CD4-positive, alpha-beta T cell (primary cell): ENCODE measurements around the gene RFC2. TPM values are rescaled to one million over a fixed set of nuclear protein-coding genes. Genes with fewer than 3 reads are reported as not detected.
A peak's percentile ranks its signal among the peaks of the same experiment; 100 is the strongest.
"Not testable (repeated sequence)": the region's sequence is repeated elsewhere in the genome, so short reads cannot be mapped to it uniquely, and the experiment has no call there.

ENCODE experiments used
- ATAC-seq: fragments of 200-7000 bp; cut with Tn5 transposase; one replicate; pipeline ENCODE4 v1.10.0; 2022; ENCODE audit warnings: mild to moderate bottlenecking; ENCODE audit not compliant: poor library complexity
- CTCF ChIA-PET: fragments of 350-600 bp; sonication (Branson Sonifier 250); formaldehyde crosslinking; loops from one replicate; lab custom pipeline; 2021; ENCODE audit warnings: antibody characterized with exemption, inconsistent platforms; lab: Charles Lee
- POLR2A ChIA-PET: fragments of 350-600 bp; sonication (Branson Sonifier 250); formaldehyde crosslinking; loops from one replicate; lab custom pipeline; 2021; ENCODE audit warnings: antibody characterized with exemption, inconsistent platforms; lab: Charles Lee
- DNase-seq, 14 experiments: peaks; one replicate each; pipeline ENCODE4 v3.0.0-alpha.2; 2013 to 2020; ENCODE audit warnings: mixed read lengths in 2 of 14
- H3K27ac ChIP-seq, 2 donors: one replicate each; pipeline versions ENCODE4 v1.5.1 to v1.7.0; 2013; ENCODE audit warnings: low read length in 2 of 2, low read depth in 1 of 2, mild to moderate bottlenecking in 1 of 2
- H3K27me3 ChIP-seq, 2 experiments: 1 replicate in 1 of 2; 2 replicates in 1 of 2; pipeline versions ENCODE4 v1.6.1 to v1.7.0; 2013; ENCODE audit warnings: low read length in 2 of 2, control low read depth in 1 of 2, mild to moderate bottlenecking in 1 of 2, moderate library complexity in 1 of 2; ENCODE audit not compliant: insufficient read depth in 2 of 2, control insufficient read depth in 1 of 2
- H3K36me3 ChIP-seq: one replicate; pipeline ENCODE4 v1.6.1; 2013; ENCODE audit warnings: low read length, control low read depth; ENCODE audit not compliant: insufficient read depth
- H3K4me1 ChIP-seq: one replicate; pipeline ENCODE4 v1.6.1; 2013; ENCODE audit warnings: low read length, control low read depth; ENCODE audit not compliant: insufficient read depth
- H3K4me3 ChIP-seq: one replicate; pipeline ENCODE4 v1.5.1; 2013; ENCODE audit warnings: mild to moderate bottlenecking, low read length, moderate library complexity
- H3K9me3 ChIP-seq, 2 experiments: 1 replicate in 1 of 2; 2 replicates in 1 of 2; pipeline versions ENCODE4 v1.6.1 to v1.7.0; 2013; ENCODE audit warnings: low read length in 2 of 2, mild to moderate bottlenecking in 2 of 2, control low read depth in 1 of 2, moderate library complexity in 1 of 2; ENCODE audit not compliant: control insufficient read depth in 1 of 2, insufficient read depth in 1 of 2
- H3K27ac Mint-ChIP-seq: one replicate; pipeline ENCODE4 v1.8.0; 2020; ENCODE audit warnings: mixed read lengths
- H3K27me3 Mint-ChIP-seq: one replicate; pipeline ENCODE4 v1.8.0; 2021; ENCODE audit warnings: mixed read lengths
- H3K36me3 Mint-ChIP-seq: one replicate; pipeline ENCODE4 v1.8.0; 2021; ENCODE audit warnings: low read depth, mixed read lengths
- H3K4me1 Mint-ChIP-seq: one replicate; pipeline ENCODE4 v1.8.0; 2021; ENCODE audit warnings: low read depth, mixed read lengths
- H3K4me3 Mint-ChIP-seq: one replicate; pipeline ENCODE4 v1.8.0; 2020; ENCODE audit warnings: mild to moderate bottlenecking, mixed read lengths
- H3K9me3 Mint-ChIP-seq: one replicate; pipeline ENCODE4 v1.8.0; 2020; ENCODE audit warnings: mixed read lengths
- CTCF ChIP-seq: fragments of 200-600 bp; IDR thresholded peaks from one replicate; pipeline ENCODE4 v1.8.0; 2022; ENCODE audit warnings: antibody characterized with exemption, mild to moderate bottlenecking
- intact Hi-C, 2 experiments: fragments of 100-400 bp; cut with DNase I in 1 of 2; cut with micrococcal nuclease in 1 of 2; formaldehyde crosslinking; loops; one replicate each; pipeline versions ENCODE4 v1.15.1 to v1.9.0; 2023 to 2025; cut with DNase I, micrococcal nuclease
- total RNA-seq, 174 experiments: library from RNA in 2 of 174; stranded (reverse) in 2 of 174; gene quantifications; one replicate each; pipeline ENCODE4 v1.2.3 and lab custom pipeline; 2021 to 2026

Gene RFC2
- total RNA-seq, 2 experiments from 2014 or later, result 8.5 to 9.6 TPM

- POLR2A ChIA-PET, result no interaction called here
- no peaks in the 10 kb centered on the region for H3K27me3 Mint-ChIP-seq
- H3K27ac ChIP-seq, result no peak overlapping the region
- no peaks in the 10 kb centered on the region for H3K27me3 ChIP-seq
- DNase-seq (no peak), ATAC-seq (no peak)
- H3K9me3 Mint-ChIP-seq, result no peaks in the 10 kb centered on the region
- H3K4me3 Mint-ChIP-seq, result no peak overlapping the region
- H3K36me3 Mint-ChIP-seq, result no peaks in the 10 kb centered on the region
- H3K36me3 ChIP-seq, result no peaks in the 10 kb centered on the region
- H3K9me3 ChIP-seq, result peaks cover 0 to 4% of the 10 kb centered on the region in 2 experiments
- no peak for TF ChIP-seq CTCF
- H3K4me3 ChIP-seq, result no peak overlapping the region
- intact Hi-C loops, result no loop called here
- no peak overlapping the region for H3K27ac Mint-ChIP-seq
- peaks cover 15% of the 10 kb centered on the region for H3K4me1 Mint-ChIP-seq
- CTCF ChIA-PET, result no interaction called here
- peaks cover 14% of the 10 kb centered on the region for H3K4me1 ChIP-seq
These were observed 38.3 kb downstream of the RFC2 start for GRCh38 chr7:74215921-74216320.

- TF ChIP-seq CTCF, result no peak
- peaks cover 0 to 4% of the 10 kb centered on the region in 2 experiments for H3K9me3 ChIP-seq
- Mint-ChIP-seq H3K27me3 (no peaks in the 10 kb centered on the region), H3K4me3 (no peak overlapping the region), H3K4me1 (peaks cover 15% of the 10 kb centered on the region), H3K9me3 (no peaks in the 10 kb centered on the region), H3K36me3 (no peaks in the 10 kb centered on the region), H3K27ac (no peak overlapping the region)
- no peak overlapping the region for H3K4me3 ChIP-seq
- intact Hi-C loops, result no loop called here
- POLR2A ChIA-PET, result no interaction called here
- CTCF ChIA-PET, result no interaction called here
- DNase-seq (no peak), ATAC-seq (no peak)
- H3K4me1 ChIP-seq, result peaks cover 21% of the 10 kb centered on the region
- H3K27ac ChIP-seq, result no peak overlapping the region
- no peaks in the 10 kb centered on the region for H3K27me3 ChIP-seq
- H3K36me3 ChIP-seq, result no peaks in the 10 kb centered on the region
These were observed 39.2 kb downstream of the RFC2 start for GRCh38 chr7:74214816-74215630.

- no peak overlapping the region for H3K27ac Mint-ChIP-seq
- peaks cover 5% of the 10 kb centered on the region for H3K27me3 Mint-ChIP-seq
- Histone ChIP-seq H3K4me3 (no peak overlapping the region), H3K27ac (no peak overlapping the region), H3K36me3 (no peaks in the 10 kb centered on the region), H3K27me3 (no peaks in the 10 kb centered on the region), H3K4me1 (peaks cover 23% of the 10 kb centered on the region), H3K9me3 (no peaks in the 10 kb centered on the region)
- TF ChIP-seq CTCF, result no peak
- no peaks in the 10 kb centered on the region for H3K36me3 Mint-ChIP-seq
- H3K9me3 Mint-ChIP-seq, result no peaks in the 10 kb centered on the region
- DNase-seq (peak in 2 of 14 experiments; percentile 48 to 60), ATAC-seq (no peak)
- no peak overlapping the region for H3K4me3 Mint-ChIP-seq
- POLR2A ChIA-PET, result no interaction called here
- CTCF ChIA-PET, result no interaction called here
- H3K4me1 Mint-ChIP-seq, result peaks cover 13% of the 10 kb centered on the region
- intact Hi-C loops, result no loop called here
These were observed 41.5 kb downstream of the RFC2 start for GRCh38 chr7:74212661-74213060.

GRCh38 chr7:74208241-74208640, 46.0 kb downstream of the RFC2 start:
- H3K36me3 Mint-ChIP-seq, H3K9me3 Mint-ChIP-seq, POLR2A ChIA-PET, H3K4me3 Mint-ChIP-seq, DNase-seq, H3K27me3 ChIP-seq, H3K27me3 Mint-ChIP-seq, ATAC-seq, H3K27ac ChIP-seq, H3K9me3 ChIP-seq, H3K36me3 ChIP-seq, H3K27ac Mint-ChIP-seq, CTCF ChIA-PET, H3K4me3 ChIP-seq: not testable (repeated sequence)
- H3K4me1 Mint-ChIP-seq, result peaks cover 11% of the 10 kb centered on the region
- intact Hi-C loops, result loop anchor here in 1 of 2 experiments (10.0 kb wide), 1 partner anchor 67 kb away; no protein-coding TSS in a partner anchor
- H3K4me1 ChIP-seq, result peaks cover 31% of the 10 kb centered on the region
